NCI-H146 (cell line): ENCODE data around the gene MAN1A2.

Experiments
- DNase-seq: peaks from one replicate; lab custom pipeline; 2025; lab: John Stamatoyannopoulos, UW

The MAN1A2 gene

GRCh38 chr1:117495068-117495467 lies 127.8 kb downstream of the MAN1A2 start:
- no peak for DNase-seq

- no peak for DNase-seq
These were observed 131.8 kb downstream of the MAN1A2 start for GRCh38 chr1:117499071-117499470.

- no peak for DNase-seq
These were observed 133.3 kb downstream of the MAN1A2 start for GRCh38 chr1:117500584-117500983.

GRCh38 chr1:117501281-117501680 lies 134.0 kb downstream of the MAN1A2 start:
- DNase-seq: no peak

- DNase-seq: no peak
These were observed 144.0 kb downstream of the MAN1A2 start for GRCh38 chr1:117511273-117511672.

DNA sequence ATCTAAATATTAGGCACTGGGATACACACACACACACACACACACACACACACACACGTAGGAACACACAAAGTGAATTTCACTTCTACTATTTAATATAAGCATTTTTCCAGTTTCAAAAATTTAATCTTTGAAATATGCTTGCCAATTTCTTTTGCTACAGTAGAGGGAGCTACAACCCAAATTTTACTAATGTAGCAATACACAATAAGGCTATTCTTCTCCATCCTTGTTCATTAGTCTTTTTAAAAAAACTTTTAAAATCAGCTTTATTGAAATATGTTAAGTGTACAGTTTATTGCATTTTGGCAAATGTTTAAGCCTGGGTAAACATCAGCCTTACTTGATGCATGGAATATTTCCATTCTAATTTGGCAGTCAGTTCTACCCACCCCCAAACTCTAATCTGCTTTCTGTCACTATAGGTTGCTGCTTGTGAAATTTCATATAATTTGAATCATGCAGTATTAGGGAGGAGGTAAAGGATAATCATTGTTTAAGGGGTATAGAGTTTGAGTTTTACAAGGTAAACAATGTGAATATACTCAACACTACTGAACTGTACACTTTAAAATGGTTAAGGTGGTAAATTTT lies 145.6 kb downstream of the MAN1A2 start:
- peak; percentile 1 for DNase-seq

- no peak for DNase-seq
These were observed 155.9 kb downstream of the MAN1A2 start for GRCh38 chr1:117523111-117523510.

GRCh38 chr1:117527074-117527473 lies 159.8 kb downstream of the MAN1A2 start:
- DNase-seq: no peak

DNA sequence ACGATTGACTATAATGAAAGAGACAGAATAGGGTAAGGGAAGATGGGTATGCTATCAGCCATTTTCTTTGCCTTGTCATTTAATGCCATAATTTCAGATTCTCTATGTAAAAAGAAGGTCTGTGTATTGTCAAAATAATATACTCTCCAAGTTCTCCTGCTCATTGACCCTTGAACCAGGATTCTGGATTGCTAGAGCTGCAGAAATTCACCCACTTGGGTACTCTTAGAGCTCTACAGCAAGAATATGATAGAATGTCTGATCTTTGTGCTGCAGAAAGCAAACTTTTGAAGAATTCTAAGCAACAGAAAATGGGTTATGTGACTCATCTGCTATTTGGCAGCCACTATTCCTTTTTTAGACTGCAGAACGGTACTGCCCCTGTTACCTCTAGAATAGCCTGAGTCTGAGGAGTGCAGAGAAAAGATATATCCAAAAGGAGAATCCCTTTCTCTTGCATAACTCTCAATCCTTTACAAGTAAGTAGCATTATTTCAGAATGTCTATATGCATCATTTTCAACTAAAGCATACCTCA lies 160.4 kb downstream of the MAN1A2 start:
- no peak for DNase-seq

- no peak for DNase-seq
These were observed 162.4 kb downstream of the MAN1A2 start for GRCh38 chr1:117529683-117530082.

GRCh38 chr1:117531222-117531621 lies 164.0 kb downstream of the MAN1A2 start:
- no peak for DNase-seq

- DNase-seq: peak; percentile 77
These were observed 167.8 kb downstream of the MAN1A2 start for GRCh38 chr1:117534995-117535467.

DNA sequence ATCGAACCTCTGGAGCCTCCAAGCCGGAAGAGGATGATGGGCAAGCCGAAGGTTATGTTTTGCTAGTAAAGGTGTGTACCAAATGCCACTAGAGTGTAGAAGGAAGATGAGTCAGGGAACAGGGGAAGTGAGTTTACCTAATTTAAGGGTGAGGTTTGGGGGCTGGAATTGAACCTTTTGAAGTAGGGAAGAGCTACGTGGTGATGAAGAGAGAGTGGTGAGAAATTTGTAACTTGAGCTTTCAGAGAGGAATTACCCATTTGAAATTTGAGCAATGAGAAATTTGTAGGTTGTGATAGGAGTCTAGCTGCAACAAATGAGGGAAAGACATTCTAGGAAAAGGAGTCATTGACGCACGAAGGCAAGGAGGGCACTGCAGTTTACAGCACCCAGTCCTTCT lies 168.6 kb downstream of the MAN1A2 start:
- no peak for DNase-seq

DNA sequence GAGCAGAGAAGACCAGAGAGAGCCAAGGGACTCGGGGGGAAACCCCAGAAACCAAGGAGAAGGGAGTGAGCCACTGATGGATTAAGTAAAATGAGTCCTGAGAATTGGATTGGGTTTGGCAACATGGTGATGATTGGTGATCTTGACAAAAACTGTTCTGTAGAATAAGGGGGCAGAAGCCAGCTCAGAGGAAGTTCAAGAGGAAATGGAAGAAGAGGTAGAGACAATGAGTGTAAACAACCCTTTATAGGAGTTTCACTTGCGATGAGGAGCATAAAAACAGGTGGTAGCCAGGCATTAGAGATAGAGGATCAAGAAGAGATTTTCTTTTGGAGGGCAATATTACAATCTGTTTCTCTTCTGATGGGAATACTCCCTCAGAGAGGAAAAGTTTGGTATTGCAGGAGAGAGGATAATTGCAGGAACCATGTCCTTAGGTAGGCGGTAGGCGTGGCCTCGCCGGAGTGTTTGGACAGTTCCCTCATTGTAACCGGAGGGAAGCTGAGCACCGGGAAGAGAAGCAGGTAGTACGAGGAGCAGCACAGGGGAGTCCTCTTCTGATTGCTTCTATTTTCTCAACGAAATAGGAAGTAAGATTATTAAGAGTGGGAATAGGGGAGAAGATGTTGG lies 170.2 kb downstream of the MAN1A2 start:
- DNase-seq: peak; percentile 70

DNA sequence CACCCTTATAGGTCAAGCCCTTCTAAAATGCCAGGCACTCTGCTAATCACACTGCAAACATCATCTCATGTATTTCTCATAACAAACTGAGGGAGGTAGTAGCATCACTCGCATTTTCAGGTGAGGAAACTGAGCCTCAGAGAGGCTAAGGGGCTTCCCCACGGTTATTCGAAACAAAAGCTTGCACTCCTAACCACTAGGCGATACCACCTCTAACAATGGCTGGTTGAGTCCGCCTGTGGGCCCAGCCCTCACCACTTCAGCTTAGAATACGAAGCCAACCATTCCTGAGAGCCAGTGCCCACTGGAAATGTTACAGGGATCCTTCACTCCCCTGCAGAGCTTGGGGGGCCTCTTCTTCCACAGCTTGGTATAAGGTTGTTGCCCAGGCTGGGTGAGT lies 173.3 kb downstream of the MAN1A2 start:
- DNase-seq: no peak

DNA sequence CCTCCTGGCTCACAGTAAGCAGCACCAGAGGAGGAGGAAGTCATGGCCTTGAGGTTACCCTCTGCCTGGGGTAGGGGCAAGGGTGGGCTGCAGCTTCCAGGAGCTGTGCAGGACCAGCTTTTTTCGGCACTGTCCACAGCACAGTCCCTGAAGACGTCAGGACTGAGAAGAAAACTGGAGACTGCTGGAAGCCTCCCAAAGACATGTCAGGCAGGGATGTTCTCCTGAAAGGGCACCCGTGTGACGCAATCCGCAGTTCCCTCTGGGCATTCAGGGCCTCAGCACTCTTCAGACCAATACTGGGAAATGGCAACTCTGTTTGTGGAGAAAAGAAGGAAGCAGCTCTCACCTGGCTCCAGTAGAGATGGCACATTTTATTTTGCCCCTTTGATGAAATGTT lies 173.8 kb downstream of the MAN1A2 start:
- no peak for DNase-seq

DNA sequence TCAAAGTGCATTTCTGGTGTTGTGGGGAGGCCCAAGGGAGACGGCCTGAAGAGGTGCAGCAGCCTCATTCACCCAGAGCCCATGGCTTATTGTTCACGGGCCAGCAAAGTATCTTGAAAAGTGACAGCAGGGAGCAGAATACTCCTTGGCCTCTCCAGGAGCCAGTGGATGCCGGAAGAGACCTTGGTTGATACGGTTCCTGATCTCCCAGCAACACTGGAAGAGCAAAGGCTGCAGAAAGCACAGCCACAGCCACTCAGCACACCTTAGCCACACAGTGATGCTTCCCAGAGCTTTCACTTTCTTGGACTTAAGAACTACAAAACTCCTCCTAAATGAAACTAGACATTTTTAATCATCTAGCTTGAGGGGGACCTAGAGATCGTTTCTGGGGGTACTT lies 174.3 kb downstream of the MAN1A2 start:
- DNase-seq: no peak

DNA sequence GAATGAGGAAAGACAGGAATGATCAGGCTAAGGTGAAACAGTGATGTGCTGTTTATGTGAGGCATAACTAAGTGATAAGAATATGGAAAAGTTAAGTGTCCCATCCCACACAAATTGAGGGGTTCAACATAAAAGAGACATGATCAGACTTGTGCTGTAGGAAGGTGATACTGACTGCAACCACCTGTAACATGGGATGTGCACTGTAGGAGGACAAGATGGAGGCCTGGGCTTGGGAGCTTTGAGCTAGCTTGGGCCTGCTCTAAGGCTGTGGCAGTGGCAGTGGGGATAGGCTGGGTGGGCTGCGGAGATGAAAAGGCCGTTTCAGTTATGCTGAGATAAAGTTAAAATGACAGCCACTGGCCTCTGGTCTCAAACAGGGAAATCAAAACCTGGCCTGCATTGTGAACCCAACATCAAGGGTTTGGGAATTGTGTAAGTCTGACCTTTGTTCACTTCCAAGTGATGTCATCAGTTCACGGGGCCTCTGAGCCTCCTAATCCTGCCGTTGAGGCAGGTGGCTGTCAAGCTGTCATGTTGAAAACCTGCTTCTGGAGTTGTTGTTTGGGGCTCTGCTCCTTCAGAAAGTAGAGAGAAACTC lies 177.4 kb downstream of the MAN1A2 start:
- DNase-seq: no peak

DNA sequence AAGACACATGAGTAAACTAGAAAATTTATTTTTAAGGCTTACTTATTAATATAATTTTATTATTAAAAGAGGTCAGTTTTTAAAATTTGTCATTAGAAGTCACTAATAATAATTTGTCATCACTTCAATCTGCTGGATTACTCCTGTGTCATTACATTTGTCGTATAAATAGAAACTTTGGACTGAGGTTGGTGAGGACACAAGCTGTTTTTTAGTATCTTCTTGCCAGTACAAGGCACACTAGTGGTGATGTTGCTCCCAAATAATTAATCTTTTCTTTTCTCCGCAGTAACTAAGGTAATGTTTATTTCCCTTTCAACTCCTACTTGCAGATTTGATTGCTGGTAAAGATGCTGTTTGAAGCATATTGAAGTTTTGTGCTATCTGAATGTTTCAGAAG lies 179.2 kb downstream of the MAN1A2 start:
- DNase-seq: no peak

- no peak for DNase-seq
These were observed 186.2 kb downstream of the MAN1A2 start for GRCh38 chr1:117553471-117553870.

DNA sequence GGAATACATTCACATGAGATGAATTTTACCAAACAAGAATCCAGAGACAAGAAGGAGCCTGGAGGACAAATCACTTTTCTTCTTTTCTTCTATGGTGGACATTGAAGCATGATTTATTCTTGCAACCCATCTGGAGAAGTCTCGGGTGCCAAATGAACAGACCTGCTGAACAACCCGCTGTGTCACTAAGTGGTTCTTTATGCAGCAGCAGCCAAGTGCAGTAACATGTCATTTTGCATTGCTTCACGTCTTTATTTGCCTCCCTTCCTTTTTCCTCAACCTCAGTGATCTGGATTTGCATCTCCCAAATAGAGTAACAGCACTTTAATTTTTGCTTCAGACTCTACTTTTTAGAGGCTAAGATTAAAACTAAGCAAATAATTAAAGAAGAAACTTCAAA lies 188.6 kb downstream of the MAN1A2 start:
- no peak for DNase-seq

GRCh38 chr1:117556341-117556740 lies 189.1 kb downstream of the MAN1A2 start:
- no peak for DNase-seq

- no peak for DNase-seq
These were observed 189.7 kb downstream of the MAN1A2 start for GRCh38 chr1:117556976-117557375.
